ENCODE measurements around the gene NADSYN1.
A peak's percentile ranks its signal among the peaks of the same experiment; 100 is the strongest.

The NADSYN1 gene

GRCh38 chr11:71474141-71474770, 21.3 kb downstream of the NADSYN1 start:
- no peak for DNase-seq (ENCODE audit: low read depth in 3 of 3)

GRCh38 chr11:71474771-71475483, 21.9 kb downstream of the NADSYN1 start:
- no peak for DNase-seq (ENCODE audit: low read depth in 3 of 3)

GRCh38 chr11:71476031-71476430, 23.0 kb downstream of the NADSYN1 start:
- DNase-seq (ENCODE audit: low read depth in 3 of 3): no peak

GRCh38 chr11:71476926-71477640, 24.1 kb downstream of the NADSYN1 start:
- DNase-seq (ENCODE audit: low read depth in 3 of 3): no peak

GRCh38 chr11:71477641-71478527, 24.9 kb downstream of the NADSYN1 start:
- DNase-seq (ENCODE audit: low read depth in 3 of 3): no peak

GRCh38 chr11:71478528-71478840, 25.5 kb downstream of the NADSYN1 start:
- DNase-seq (ENCODE audit: low read depth in 3 of 3): no peak

GRCh38 chr11:71481101-71481960, 28.3 kb downstream of the NADSYN1 start:
- no peak for DNase-seq (ENCODE audit: low read depth in 3 of 3)

GRCh38 chr11:71482216-71482615, 29.2 kb downstream of the NADSYN1 start:
- no peak for DNase-seq (ENCODE audit: low read depth in 3 of 3)

GRCh38 chr11:71482746-71483364, 29.9 kb downstream of the NADSYN1 start:
- no peak for DNase-seq (ENCODE audit: low read depth in 3 of 3)

- DNase-seq (ENCODE audit: low read depth in 3 of 3): no peak
Observed at GRCh38 chr11:71483692-71484091, 30.7 kb downstream of the NADSYN1 start.

- DNase-seq (ENCODE audit: low read depth in 3 of 3): no peak
Observed at GRCh38 chr11:71484248-71485062, 31.5 kb downstream of the NADSYN1 start.

- DNase-seq (ENCODE audit: low read depth in 3 of 3): no peak
Observed at GRCh38 chr11:71485063-71485399, 32.0 kb downstream of the NADSYN1 start.

GRCh38 chr11:71485466-71485865, 32.5 kb downstream of the NADSYN1 start:
- DNase-seq (ENCODE audit: low read depth in 3 of 3): no peak

GRCh38 chr11:71486320-71486719, 33.3 kb downstream of the NADSYN1 start:
- DNase-seq (ENCODE audit: low read depth in 3 of 3): no peak

- DNase-seq (ENCODE audit: low read depth in 3 of 3): no peak
Observed at GRCh38 chr11:71488681-71489270, 35.8 kb downstream of the NADSYN1 start.

- peak; percentile 25 to 71 (median 45) for DNase-seq (ENCODE audit: low read depth in 3 of 3)
Observed at GRCh38 chr11:71489311-71490043, 36.5 kb downstream of the NADSYN1 start.

GRCh38 chr11:71490044-71490730, 37.2 kb downstream of the NADSYN1 start:
- no peak for DNase-seq (ENCODE audit: low read depth in 3 of 3)

- DNase-seq (ENCODE audit: low read depth in 3 of 3): no peak
Observed at GRCh38 chr11:71490731-71491390, 37.9 kb downstream of the NADSYN1 start.
